HEK293 (cell line): ENCODE measurements around the gene NPTXR.

Experiments used
- GLIS1 ChIP-seq: fragments of 450-650 bp; formaldehyde crosslinking; IDR thresholded peaks from 2 replicates; pipeline ENCODE4 v1.5.1; 2016; ENCODE audit warnings: missing biosample characterization, missing genetic modification characterization
- ZNF558 ChIP-seq: fragments of 450-650 bp; formaldehyde crosslinking; IDR thresholded peaks from 2 replicates; pipeline ENCODE4 v1.5.1; 2016; ENCODE audit warnings: missing biosample characterization, missing genetic modification characterization

GRCh38 chr22:38820020-38820419 lies 23.8 kb downstream of the NPTXR start:
- no peak for TF ChIP-seq GLIS1
- no peak for TF ChIP-seq ZNF558
